OCI-LY3 (cell line): ENCODE results near the gene CDH1.

ENCODE experiments used
- CTCF ChIP-seq: fragments of 200-600, 300-600 bp; sonication (generic); IDR thresholded peaks from 2 replicates; pipeline ENCODE4 v1.5.1; 2014; ENCODE audit warnings: antibody characterized with exemption, low read length, low read depth
- EZH2phosphoT487 ChIP-seq: fragments of 200-600 bp; shearing (Covaris generic); IDR thresholded peaks from 2 replicates; pipeline ENCODE4 v1.6.1; 2018; ENCODE audit warnings: antibody characterized with exemption, mixed run types, low read depth

- TF ChIP-seq CTCF (no peak), EZH2phosphoT487 (no peak)
Observed at GRCh38 chr16:68782198-68783174, 45.4 kb downstream of the CDH1 start.
